GM12878 (cell line): ENCODE data around the gene FRYL. TPM values are rescaled to one million over a fixed set of nuclear protein-coding genes. Genes with fewer than 3 reads are reported as not detected.

ENCODE experiments used
- ATAC-seq: fragments of 200-7000 bp; cut with Tn5 transposase; 3 replicates; pipeline ENCODE4 v1.9.1; 2020; ENCODE audit warnings: mild to moderate bottlenecking, moderate library complexity
- BruUV-seq: library from RNA; stranded (reverse); fragments of 400-500 nt; replicated peaks from 2 replicates; lab custom pipeline; 2021; lab: Mats Ljungman, UMichigan
- CTCF ChIA-PET: fragments of 300-600 bp; sonication (Branson Sonifier 250); formaldehyde crosslinking; extraction: SDS; loops from one replicate; lab custom pipeline; 2021; ENCODE audit warnings: inconsistent platforms; lab: Yijun Ruan, JAX
- POLR2A ChIA-PET: fragments of 350-600 bp; formaldehyde crosslinking; extraction: SDS; loops from one replicate; lab custom pipeline; 2021; ENCODE audit warnings: inconsistent platforms; lab: Charles Lee
- RAD21 ChIA-PET: fragments of 300-600 bp; sonication (Branson Sonifier 250); formaldehyde crosslinking; loops from one replicate; lab custom pipeline; 2023; ENCODE audit warnings: antibody characterized with exemption; ENCODE audit not compliant: unreplicated experiment; lab: Charles Lee
- SMC1A ChIA-PET: fragments of 300-600 bp; sonication (Branson Sonifier 250); formaldehyde crosslinking; loops from one replicate; lab custom pipeline; 2023; ENCODE audit not compliant: unreplicated experiment, uncharacterized antibody; lab: Charles Lee
- DNase-seq: peaks from one replicate; pipeline ENCODE4 v3.0.0-alpha.2; 2011; ENCODE audit warnings: low read depth, low spot score
- FAIRE-seq: peaks from 3 replicates; lab custom pipeline; 2011; peaks lifted over from hg19 to GRCh38; lab: Jason Lieb, UNC
- H2AFZ ChIP-seq: 2 replicates; pipeline ENCODE4 v1.6.0; 2011; ENCODE audit warnings: low read depth, low read length, control low read depth; ENCODE audit not compliant: control insufficient read depth
- H3K27ac ChIP-seq: 2 replicates; pipeline ENCODE4 v1.5.1; 2011; ENCODE audit warnings: control low read depth; ENCODE audit not compliant: control insufficient read depth, insufficient read depth
- H3K27me3 ChIP-seq, 2 experiments: replicated peaks in 1 of 2; 2 replicates each; pipeline versions ENCODE4 v1.6.0 to v1.6.1; 2011; ENCODE audit warnings: low read length in 1 of 2; ENCODE audit not compliant: control insufficient read depth in 2 of 2, insufficient read depth in 2 of 2
- H3K36me3 ChIP-seq, 2 experiments: 2 replicates each; pipeline ENCODE4 v1.5.1; 2011; ENCODE audit warnings: low read length in 1 of 2; ENCODE audit not compliant: control insufficient read depth in 2 of 2, insufficient read depth in 2 of 2
- H3K4me1 ChIP-seq: 2 replicates; pipeline ENCODE4 v1.6.1; 2011; ENCODE audit warnings: mild to moderate bottlenecking, low read length, moderate library complexity, mixed read lengths; ENCODE audit not compliant: control insufficient read depth, insufficient read depth
- H3K4me2 ChIP-seq: 2 replicates; pipeline ENCODE4 v1.6.0; 2011; ENCODE audit warnings: control low read depth; ENCODE audit not compliant: control insufficient read depth, insufficient read depth
- H3K4me3 ChIP-seq: fragments of 200-600 bp; sonication (generic); 2 replicates; pipeline ENCODE4 v1.5.1; 2016
- H3K79me2 ChIP-seq: 2 replicates; pipeline ENCODE4 v1.6.0; 2011; ENCODE audit warnings: low read length; ENCODE audit not compliant: control insufficient read depth, insufficient read depth
- H3K9ac ChIP-seq: 2 replicates; pipeline ENCODE4 v1.8.0; 2011; ENCODE audit warnings: low read length, control low read depth, mixed read lengths; ENCODE audit not compliant: control insufficient read depth, insufficient read depth
- H3K9me3 ChIP-seq: replicated peaks from 3 replicates; pipeline ENCODE4 v1.5.1; 2011; ENCODE audit warnings: mild to moderate bottlenecking, low read length; ENCODE audit not compliant: control insufficient read depth, insufficient read depth
- H4K20me1 ChIP-seq: 2 replicates; pipeline ENCODE4 v1.6.0; 2011; ENCODE audit not compliant: control insufficient read depth, insufficient read depth
- EGR1 ChIP-seq, 2 experiments: IDR thresholded peaks; 1 replicate in 1 of 2; 2 replicates in 1 of 2; pipeline ENCODE4 v1.6.1; 2011 to 2012; ENCODE audit warnings: low read depth in 2 of 2, low read length in 2 of 2, borderline replicate concordance in 1 of 2, mild to moderate bottlenecking in 1 of 2, moderate library complexity in 1 of 2
- EP300 ChIP-seq, 2 experiments: fragments of 150-350 bp in 1 of 2; IDR thresholded peaks; 2 replicates each; pipeline ENCODE4 v1.6.1; 2011 to 2012; ENCODE audit warnings: low read depth in 2 of 2, low read length in 2 of 2, borderline replicate concordance in 1 of 2, improper control_type of control experiment in 1 of 2, inconsistent platforms in 1 of 2; ENCODE audit not compliant: control insufficient read depth in 1 of 2
- MEF2B ChIP-seq: fragments of 450-650 bp; IDR thresholded peaks from 2 replicates; pipeline ENCODE4 v1.6.1; 2018; ENCODE audit warnings: mild to moderate bottlenecking, moderate library complexity; ENCODE audit not compliant: partially characterized antibody, poor library complexity, severe bottlenecking
- MXI1 ChIP-seq: fragments of 150-350 bp; IDR thresholded peaks from 2 replicates; pipeline ENCODE4 v1.6.1; 2011; ENCODE audit warnings: low read depth, mild to moderate bottlenecking, inconsistent platforms, low read length, improper control_type of control experiment
- NFYB ChIP-seq: IDR thresholded peaks from 2 replicates; pipeline ENCODE4 v1.6.1; 2011; ENCODE audit warnings: low read depth, mild to moderate bottlenecking, low read length, improper control_type of control experiment, moderate library complexity; ENCODE audit not compliant: insufficient read depth
- NRF1 ChIP-seq: conservative IDR thresholded peaks from 2 replicates; pipeline ENCODE4 v1.6.1; 2011; ENCODE audit warnings: mild to moderate bottlenecking, low read depth, low read length, improper control_type of control experiment
- PAX5 ChIP-seq: IDR thresholded peaks from 2 replicates; pipeline ENCODE4 v1.6.1; 2011; ENCODE audit warnings: low read depth, low read length, borderline replicate concordance
- PML ChIP-seq: IDR thresholded peaks from 2 replicates; pipeline ENCODE4 v1.6.1; 2012; ENCODE audit warnings: low read length, inconsistent platforms
- POLR2AphosphoS5 ChIP-seq: IDR thresholded peaks from 2 replicates; pipeline ENCODE4 v1.6.1; 2011; ENCODE audit warnings: mild to moderate bottlenecking, low read length, inconsistent platforms
- POU2F2 ChIP-seq: IDR thresholded peaks from 3 replicates; pipeline ENCODE4 v1.6.1; 2011; ENCODE audit warnings: low read depth, mild to moderate bottlenecking, low read length, borderline replicate concordance
- RBBP5 ChIP-seq: fragments of 200-600 bp; sonication (generic); conservative IDR thresholded peaks from 2 replicates; pipeline ENCODE4 v1.6.1; 2016
- SMAD1 ChIP-seq: fragments of 450-650 bp; IDR thresholded peaks from 2 replicates; pipeline ENCODE4 v1.6.1; 2018; ENCODE audit warnings: mild to moderate bottlenecking, low read depth; ENCODE audit not compliant: partially characterized antibody
- SMAD5 ChIP-seq: IDR thresholded peaks from 2 replicates; pipeline ENCODE4 v1.6.1; 2016; ENCODE audit warnings: antibody characterized with exemption, low read depth
- TARDBP ChIP-seq: IDR thresholded peaks from 2 replicates; pipeline ENCODE4 v1.6.1; 2016; ENCODE audit warnings: borderline replicate concordance
- TBL1XR1 ChIP-seq: IDR thresholded peaks from 2 replicates; pipeline ENCODE4 v1.6.1; 2012; ENCODE audit warnings: low read depth, low read length, improper control_type of control experiment
- TCF3 ChIP-seq: IDR thresholded peaks from 2 replicates; pipeline ENCODE4 v1.6.1; 2012; ENCODE audit warnings: low read depth, mild to moderate bottlenecking, low read length, borderline replicate concordance; ENCODE audit not compliant: insufficient read depth
- ZBTB33 ChIP-seq: fragments of 450-650 bp; IDR thresholded peaks from 2 replicates; pipeline ENCODE4 v1.6.1; 2017; ENCODE audit warnings: mild to moderate bottlenecking
- ZNF384 ChIP-seq: IDR thresholded peaks from 2 replicates; pipeline ENCODE4 v1.6.1; 2012; ENCODE audit warnings: low read depth, mild to moderate bottlenecking, low read length, improper control_type of control experiment, borderline replicate concordance
- WGBS: methylation state at CpG from one replicate; pipeline ENCODE4 v1.1.6; 2016; ENCODE audit warnings: low lambda C conversion rate; ENCODE audit not compliant: insufficient replicate concordance, insufficient coverage; ENCODE audit errors: missing lambda C conversion rate; 5-methylcytosine and 5-hydroxymethylcytosine counted together
- in situ Hi-C: fragments of 300-500 bp; cut with MboI; formaldehyde crosslinking; loops from 9 replicates; pipeline ENCODE4 v1.14.3; 2018; ENCODE audit warnings: mixed read lengths
- intact Hi-C: fragments of 100-400 bp; cut with micrococcal nuclease; formaldehyde crosslinking; loops from one replicate; pipeline ENCODE4 v1.14.2; 2022; ENCODE audit not compliant: unreplicated experiment
- polyA plus RNA-seq, 11 experiments: library from polyadenylated mRNA; depleted of rRNA in 4 of 11; unstranded in 6 of 11; stranded (reverse) in 5 of 11; fragments of >200 nt; fragmentation: Nextera tagmentation in 4 of 11; fragmentation: Illumina TruSeq in 1 of 11; extraction: Ambion mirVana in 4 of 11; extraction: Trizol in 1 of 11; gene quantifications; 1 replicate in 1 of 11; 2 replicates in 10 of 11; pipeline versions ENCODE4 v1.2.1 to v1.2.3, GENCODE V29; 2011 to 2016; ENCODE audit warnings: inconsistent platforms in 2 of 11, missing spikeins in 2 of 11, low read depth in 1 of 11
- total RNA-seq, 4 experiments: library from RNA; depleted of rRNA in 3 of 4; stranded (reverse); fragments of >200 nt in 3 of 4; fragmentation: Illumina TruSeq in 1 of 4; extraction: Trizol in 1 of 4; gene quantifications; 2 replicates each; pipeline versions ENCODE4 v1.2.1 to v1.2.3, GENCODE V29; 2013 to 2021
- TF ChIP-seq, protein P1 (sequence below): IDR thresholded peaks from 2 replicates; pipeline ENCODE4 v1.6.1; 2012; ENCODE audit warnings: low read length, inconsistent platforms
- TF ChIP-seq, protein P2 (sequence below): IDR thresholded peaks from 2 replicates; pipeline ENCODE4 v1.6.1; 2012; ENCODE audit warnings: low read depth, low read length, improper control_type of control experiment

Gene FRYL
- total and polyA plus RNA-seq, 10 of the 15 experiments (the other 5 are each of a cell fraction or from before 2014, with no cell fraction given), result 10.3 to 50.6 (median 28.7) TPM

DNA sequence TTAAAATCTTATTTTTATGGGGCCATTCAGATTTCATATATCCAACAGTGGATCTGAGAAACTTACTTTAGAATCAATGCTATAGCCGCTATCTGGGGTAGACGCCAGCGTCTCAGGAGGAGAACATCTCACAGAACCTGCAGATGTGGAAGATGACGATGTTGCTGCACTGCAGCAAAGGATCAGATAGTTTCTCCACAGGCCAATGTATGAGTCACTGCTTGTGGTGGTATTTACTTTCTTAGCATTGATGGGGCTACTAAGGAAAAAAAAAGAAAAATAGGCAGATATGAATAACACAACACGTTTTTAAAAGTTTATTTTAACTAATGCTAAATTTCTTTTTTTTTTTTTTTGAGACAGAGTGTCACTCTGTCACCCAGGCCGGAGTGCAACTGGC is 204.1 kb downstream of the FRYL start:
- ChIA-PET CTCF (interaction anchor here (1.0 to 4.6 kb wide), 2 partner anchors 82 to 384 kb away, joined by 3 to 69 read pairs; no protein-coding TSS in a partner anchor), SMC1A (no interaction called here), RAD21 (interaction anchor here (0.6 kb wide), 1 partner anchor 78 kb away, joined by 4 read pairs; no protein-coding TSS in a partner anchor), POLR2A (no interaction called here)
- no TSS peak for BruUV-seq
- WGBS, result 90% methylated on average over 6 of the region's 6 CpGs
- H3K9me3 ChIP-seq, result no peaks in the 10 kb centered on the region
- FAIRE-seq, result no peak
- H3K36me3 ChIP-seq, result peaks cover 0 to 14% of the 10 kb centered on the region in 2 experiments; a peak in 2 of 4 replicates
- ATAC-seq, result no peak
- DNase-seq, result no peak
- H2AFZ ChIP-seq, result no peak overlapping the region
- no peak overlapping the region for H3K4me2 ChIP-seq
- H3K4me3 ChIP-seq, result no peak overlapping the region
- TF ChIP-seq ZNF384, result no peak
- no peak for TF ChIP-seq TBL1XR1
- TF ChIP-seq PAX5, result no peak
- TF ChIP-seq MEF2B, result no peak
- TF ChIP-seq NRF1, result no peak
- TF ChIP-seq POLR2AphosphoS5, result no peak
- TF ChIP-seq EP300 (IDR thresholded peaks at IDR 0.05; ENCODE audit: borderline replicate concordance in 1 of 2, control insufficient read depth in 1 of 2, low read depth in 2 of 2, low read length in 2 of 2), result no peak
- no peak for TF ChIP-seq RBBP5
- TF ChIP-seq NFYB, result no peak
- TF ChIP-seq TCF3, result no peak
- no peak for TF ChIP-seq PML
- no peak for TF ChIP-seq POU2F2
- TF ChIP-seq ZBTB33, result no peak
- no peak for TF ChIP-seq EGR1 (IDR thresholded peaks at IDR 0.05; ENCODE audit: borderline replicate concordance in 1 of 2, low read depth in 2 of 2, low read length in 2 of 2)
- TF ChIP-seq TARDBP, result no peak
- TF ChIP-seq, protein P1, sequence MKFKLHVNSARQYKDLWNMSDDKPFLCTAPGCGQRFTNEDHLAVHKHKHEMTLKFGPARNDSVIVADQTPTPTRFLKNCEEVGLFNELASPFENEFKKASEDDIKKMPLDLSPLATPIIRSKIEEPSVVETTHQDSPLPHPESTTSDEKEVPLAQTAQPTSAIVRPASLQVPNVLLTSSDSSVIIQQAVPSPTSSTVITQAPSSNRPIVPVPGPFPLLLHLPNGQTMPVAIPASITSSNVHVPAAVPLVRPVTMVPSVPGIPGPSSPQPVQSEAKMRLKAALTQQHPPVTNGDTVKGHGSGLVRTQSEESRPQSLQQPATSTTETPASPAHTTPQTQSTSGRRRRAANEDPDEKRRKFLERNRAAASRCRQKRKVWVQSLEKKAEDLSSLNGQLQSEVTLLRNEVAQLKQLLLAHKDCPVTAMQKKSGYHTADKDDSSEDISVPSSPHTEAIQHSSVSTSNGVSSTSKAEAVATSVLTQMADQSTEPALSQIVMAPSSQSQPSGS, result no peak
- TF ChIP-seq SMAD5, result no peak
- TF ChIP-seq MXI1, result no peak
- TF ChIP-seq, protein P2, sequence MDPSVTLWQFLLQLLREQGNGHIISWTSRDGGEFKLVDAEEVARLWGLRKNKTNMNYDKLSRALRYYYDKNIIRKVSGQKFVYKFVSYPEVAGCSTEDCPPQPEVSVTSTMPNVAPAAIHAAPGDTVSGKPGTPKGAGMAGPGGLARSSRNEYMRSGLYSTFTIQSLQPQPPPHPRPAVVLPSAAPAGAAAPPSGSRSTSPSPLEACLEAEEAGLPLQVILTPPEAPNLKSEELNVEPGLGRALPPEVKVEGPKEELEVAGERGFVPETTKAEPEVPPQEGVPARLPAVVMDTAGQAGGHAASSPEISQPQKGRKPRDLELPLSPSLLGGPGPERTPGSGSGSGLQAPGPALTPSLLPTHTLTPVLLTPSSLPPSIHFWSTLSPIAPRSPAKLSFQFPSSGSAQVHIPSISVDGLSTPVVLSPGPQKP, result no peak
- no peak for TF ChIP-seq SMAD1
- no peak overlapping the region for H3K27ac ChIP-seq
- in situ Hi-C loops (loop anchor here (5.0 kb wide), 1 partner anchor 381 kb away; no protein-coding TSS in a partner anchor), intact Hi-C loops (loop anchor here (5.0 kb wide), 2 partner anchors 206 to 271 kb away; partner anchors contain the start of gene FRYL)
- no peak overlapping the region for H3K9ac ChIP-seq
- no peaks in the 10 kb centered on the region for H4K20me1 ChIP-seq
- H3K79me2 ChIP-seq, result no peaks in the 10 kb centered on the region
- no peaks in the 10 kb centered on the region for H3K27me3 ChIP-seq
- no peaks in the 10 kb centered on the region for H3K4me1 ChIP-seq
